Measurements from ENCODE around the gene OPA3. TPM values are rescaled to one million over a fixed set of nuclear protein-coding genes. Genes with fewer than 3 reads are reported as not detected.
A peak's percentile ranks its signal among the peaks of the same experiment; 100 is the strongest.
"Not testable (repeated sequence)": the region's sequence is repeated elsewhere in the genome, so short reads cannot be mapped to it uniquely, and the experiment has no call there.

Gene OPA3
- 12.3 and 15.5 TPM in 2 replicates for total RNA-seq

DNA sequence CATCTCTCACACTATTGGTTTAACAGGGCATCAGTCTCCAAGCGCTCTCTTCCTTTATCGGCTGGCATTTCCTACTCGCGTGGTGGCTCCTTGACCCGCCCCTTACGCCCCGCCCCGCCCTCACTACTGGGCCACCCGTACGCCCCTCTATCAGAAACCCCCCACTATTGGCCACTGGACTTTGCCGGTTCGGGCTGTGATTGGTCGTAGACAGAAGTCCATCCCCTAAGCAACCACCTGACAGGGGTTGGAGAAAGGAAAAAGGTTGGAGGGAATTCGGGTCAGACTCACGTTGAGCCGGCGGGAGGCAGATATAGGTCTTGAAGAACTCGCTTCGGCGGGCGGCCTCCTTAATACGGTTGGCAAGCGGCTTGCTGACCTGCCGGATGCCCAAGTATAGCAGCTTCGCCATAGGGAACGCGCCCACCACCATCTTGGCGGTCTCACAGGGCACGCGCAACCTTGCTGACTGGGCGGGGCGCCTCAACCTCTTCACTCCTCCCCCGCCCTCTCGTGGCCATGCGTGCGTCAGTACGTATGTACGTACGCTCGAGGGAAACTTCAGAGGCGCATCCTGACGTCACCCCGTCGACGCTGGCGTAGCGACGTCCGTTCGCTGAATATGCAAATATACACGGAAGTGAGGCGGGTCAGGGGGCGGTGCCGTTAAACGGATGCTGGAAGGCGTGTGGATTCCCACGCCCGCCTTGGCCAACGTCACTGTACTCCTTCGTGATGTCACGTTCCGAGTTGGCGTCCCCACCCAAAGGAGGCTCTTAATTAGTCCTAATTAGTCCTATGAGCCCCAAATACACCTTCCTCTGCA, at the start of gene OPA3:
TSS of gene OPA3 (minus strand) at position 471 of the 826 bp plus-strand sequence. CDS start at position 433, 38 bp downstream.
- peak; percentile 99 for DNase-seq (ENCODE audit: low read depth)
- H3K27me3 ChIP-seq (ENCODE audit: control insufficient read depth, insufficient read depth, low read length), result no peaks in the 10 kb centered on the region
- H3K36me3 ChIP-seq (ENCODE audit: control insufficient read depth, insufficient read depth, low read length), result no peaks in the 10 kb centered on the region
- H3K4me3 ChIP-seq (ENCODE audit: low read depth, low read length), result peak within 1 kb of the TSS; percentile 84
- no peak for TF ChIP-seq CTCF (IDR thresholded peaks at IDR 0.05; ENCODE audit: insufficient read depth, low read length, poor library complexity, severe bottlenecking)

GRCh38 chr19:45632468-45633196, 48.0 kb upstream of the OPA3 start:
- no peak for TF ChIP-seq CTCF (IDR thresholded peaks at IDR 0.05; ENCODE audit: insufficient read depth, low read length, poor library complexity, severe bottlenecking)
- no peaks in the 10 kb centered on the region for H3K36me3 ChIP-seq (ENCODE audit: control insufficient read depth, insufficient read depth, low read length)
- H3K4me3 ChIP-seq (ENCODE audit: low read depth, low read length), result no peak overlapping the region
- DNase-seq (ENCODE audit: low read depth), result peak; percentile 65
- no peaks in the 10 kb centered on the region for H3K27me3 ChIP-seq (ENCODE audit: control insufficient read depth, insufficient read depth, low read length)

- Histone ChIP-seq H3K36me3 (ENCODE audit: control insufficient read depth, insufficient read depth, low read length) (no peaks in the 10 kb centered on the region), H3K4me3 (ENCODE audit: low read depth, low read length) (no peak overlapping the region), H3K27me3 (ENCODE audit: control insufficient read depth, insufficient read depth, low read length) (no peaks in the 10 kb centered on the region)
- peak; percentile 87 for DNase-seq (ENCODE audit: low read depth)
- no peak for TF ChIP-seq CTCF (IDR thresholded peaks at IDR 0.05; ENCODE audit: insufficient read depth, low read length, poor library complexity, severe bottlenecking)
These were observed 45.9 kb upstream of the OPA3 start for GRCh38 chr19:45630463-45630862.

- H3K36me3 ChIP-seq (ENCODE audit: control insufficient read depth, insufficient read depth, low read length), result peaks cover under 1% of the 10 kb centered on the region
- DNase-seq (ENCODE audit: low read depth), result no peak
- H3K4me3 ChIP-seq (ENCODE audit: low read depth, low read length), result no peak overlapping the region
- TF ChIP-seq CTCF (IDR thresholded peaks at IDR 0.05; ENCODE audit: insufficient read depth, low read length, poor library complexity, severe bottlenecking), result no peak
- no peaks in the 10 kb centered on the region for H3K27me3 ChIP-seq (ENCODE audit: control insufficient read depth, insufficient read depth, low read length)
These were observed 45.1 kb upstream of the OPA3 start for GRCh38 chr19:45629704-45630103.

DNA sequence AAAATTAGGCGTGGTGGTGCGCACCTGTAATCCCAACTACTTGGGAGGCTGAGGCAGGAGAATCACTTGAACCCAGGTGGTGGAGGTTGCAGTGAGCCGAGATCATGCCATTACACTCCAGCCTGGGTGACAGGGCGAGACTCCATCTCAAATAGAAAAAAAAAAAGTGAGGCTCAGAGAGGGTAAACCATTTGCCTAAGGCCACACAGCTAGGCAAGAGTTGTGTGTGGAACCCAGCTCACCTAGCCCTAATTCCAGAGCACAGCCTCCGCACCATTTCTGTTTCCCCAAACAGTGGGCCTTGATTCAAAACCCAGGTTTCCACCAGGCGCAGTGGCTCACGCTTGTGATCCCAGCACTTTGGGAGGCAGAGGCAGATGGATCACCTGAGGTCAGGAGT, 43.6 kb upstream of the OPA3 start:
- not testable (repeated sequence) for H3K4me3 ChIP-seq (ENCODE audit: low read depth, low read length); H3K36me3 ChIP-seq (ENCODE audit: control insufficient read depth, insufficient read depth, low read length); DNase-seq (ENCODE audit: low read depth); H3K27me3 ChIP-seq (ENCODE audit: control insufficient read depth, insufficient read depth, low read length)

GRCh38 chr19:45623984-45624383, 39.4 kb upstream of the OPA3 start:
- no peak for DNase-seq (ENCODE audit: low read depth)
- no peak for TF ChIP-seq CTCF (IDR thresholded peaks at IDR 0.05; ENCODE audit: insufficient read depth, low read length, poor library complexity, severe bottlenecking)
- H3K27me3 ChIP-seq (ENCODE audit: control insufficient read depth, insufficient read depth, low read length), result no peaks in the 10 kb centered on the region
- H3K36me3 ChIP-seq (ENCODE audit: control insufficient read depth, insufficient read depth, low read length), result peaks cover 2% of the 10 kb centered on the region
- no peak overlapping the region for H3K4me3 ChIP-seq (ENCODE audit: low read depth, low read length)
